Endothelial cell (in vitro differentiated cells): ENCODE measurements around the gene CDO1. TPM values are rescaled to one million over a fixed set of nuclear protein-coding genes. Genes with fewer than 3 reads are reported as not detected.
A peak's percentile ranks its signal among the peaks of the same experiment; 100 is the strongest.

Experiments used
- DNase-seq: peaks from one replicate; pipeline ENCODE4 v3.0.0; 2021; ENCODE audit warnings: low spot score
- H3K27ac Mint-ChIP-seq: one replicate; pipeline ENCODE4 v1.8.0; 2021; ENCODE audit warnings: mixed read lengths, inconsistent platforms; ENCODE audit not compliant: unreplicated experiment
- H3K27me3 Mint-ChIP-seq: one replicate; pipeline ENCODE4 v1.8.0; 2021; ENCODE audit warnings: mild to moderate bottlenecking, moderate library complexity, mixed read lengths, inconsistent platforms; ENCODE audit not compliant: unreplicated experiment
- H3K36me3 Mint-ChIP-seq: one replicate; pipeline ENCODE4 v1.8.0; 2021; ENCODE audit warnings: mild to moderate bottlenecking, low read depth, mixed read lengths, inconsistent platforms; ENCODE audit not compliant: unreplicated experiment
- H3K4me1 Mint-ChIP-seq: one replicate; pipeline ENCODE4 v1.8.0; 2021; ENCODE audit warnings: mild to moderate bottlenecking, mixed read lengths, inconsistent platforms; ENCODE audit not compliant: unreplicated experiment
- H3K4me3 Mint-ChIP-seq: one replicate; pipeline ENCODE4 v1.8.0; 2021; ENCODE audit warnings: mild to moderate bottlenecking, mixed read lengths, inconsistent platforms; ENCODE audit not compliant: unreplicated experiment
- H3K9me3 Mint-ChIP-seq: one replicate; pipeline ENCODE4 v1.8.0; 2021; ENCODE audit warnings: mixed read lengths, inconsistent platforms; ENCODE audit not compliant: unreplicated experiment
- total RNA-seq: library from RNA; stranded (reverse); fragmentation: NEBNext Ultra II Directional; extraction: Animal tissue kit (Norgen Biotek cat#: 25700); gene quantifications from one replicate; pipeline ENCODE4 v1.2.1, GENCODE V29; 2021; ENCODE audit not compliant: unreplicated experiment
- TF ChIP-seq, protein P1 (sequence below): fragments of 200-600 bp; sonication (generic); IDR thresholded peaks from one replicate; pipeline ENCODE4 v1.5.0; 2021; ENCODE audit warnings: antibody characterized with exemption; ENCODE audit not compliant: unreplicated experiment

CDO1 gene
- total RNA-seq, 1 donor from 2014 or later, result 2.9 TPM

DNA sequence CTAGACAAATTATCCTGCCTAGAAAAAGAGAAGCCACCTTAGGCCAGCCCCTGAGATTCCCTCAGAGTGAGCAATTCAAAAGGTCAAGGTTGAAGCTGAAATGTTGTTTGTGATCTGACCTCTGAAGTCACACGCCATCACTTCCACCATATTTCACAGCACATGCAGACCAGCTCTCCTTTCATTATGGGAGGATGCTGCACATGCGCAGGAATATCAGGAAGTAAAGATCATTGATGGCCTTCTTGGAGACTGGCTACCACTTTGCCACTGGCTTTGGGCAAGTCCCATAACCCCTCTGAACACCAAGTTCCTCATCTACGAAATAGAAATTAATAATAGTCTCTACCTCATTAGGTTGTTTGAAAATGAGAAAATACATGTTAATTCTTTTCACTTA, 39.5 kb downstream of the CDO1 start:
- no peak for DNase-seq
- H3K4me3 Mint-ChIP-seq, result no peak overlapping the region
- H3K36me3 Mint-ChIP-seq, result no peaks in the 10 kb centered on the region
- no peaks in the 10 kb centered on the region for H3K27me3 Mint-ChIP-seq
- no peak overlapping the region for H3K27ac Mint-ChIP-seq
- TF ChIP-seq, protein P1, sequence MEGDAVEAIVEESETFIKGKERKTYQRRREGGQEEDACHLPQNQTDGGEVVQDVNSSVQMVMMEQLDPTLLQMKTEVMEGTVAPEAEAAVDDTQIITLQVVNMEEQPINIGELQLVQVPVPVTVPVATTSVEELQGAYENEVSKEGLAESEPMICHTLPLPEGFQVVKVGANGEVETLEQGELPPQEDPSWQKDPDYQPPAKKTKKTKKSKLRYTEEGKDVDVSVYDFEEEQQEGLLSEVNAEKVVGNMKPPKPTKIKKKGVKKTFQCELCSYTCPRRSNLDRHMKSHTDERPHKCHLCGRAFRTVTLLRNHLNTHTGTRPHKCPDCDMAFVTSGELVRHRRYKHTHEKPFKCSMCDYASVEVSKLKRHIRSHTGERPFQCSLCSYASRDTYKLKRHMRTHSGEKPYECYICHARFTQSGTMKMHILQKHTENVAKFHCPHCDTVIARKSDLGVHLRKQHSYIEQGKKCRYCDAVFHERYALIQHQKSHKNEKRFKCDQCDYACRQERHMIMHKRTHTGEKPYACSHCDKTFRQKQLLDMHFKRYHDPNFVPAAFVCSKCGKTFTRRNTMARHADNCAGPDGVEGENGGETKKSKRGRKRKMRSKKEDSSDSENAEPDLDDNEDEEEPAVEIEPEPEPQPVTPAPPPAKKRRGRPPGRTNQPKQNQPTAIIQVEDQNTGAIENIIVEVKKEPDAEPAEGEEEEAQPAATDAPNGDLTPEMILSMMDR, result no peak
- no peaks in the 10 kb centered on the region for H3K9me3 Mint-ChIP-seq
- no peaks in the 10 kb centered on the region for H3K4me1 Mint-ChIP-seq

- H3K4me3 Mint-ChIP-seq, result no peak overlapping the region
- H3K36me3 Mint-ChIP-seq, result no peaks in the 10 kb centered on the region
- H3K27ac Mint-ChIP-seq, result no peak overlapping the region
- no peaks in the 10 kb centered on the region for H3K9me3 Mint-ChIP-seq
- TF ChIP-seq, protein P1, result no peak
- no peaks in the 10 kb centered on the region for H3K27me3 Mint-ChIP-seq
- H3K4me1 Mint-ChIP-seq, result no peaks in the 10 kb centered on the region
- no peak for DNase-seq
These were observed 40.5 kb downstream of the CDO1 start for GRCh38 chr5:115775999-115776398.

DNA sequence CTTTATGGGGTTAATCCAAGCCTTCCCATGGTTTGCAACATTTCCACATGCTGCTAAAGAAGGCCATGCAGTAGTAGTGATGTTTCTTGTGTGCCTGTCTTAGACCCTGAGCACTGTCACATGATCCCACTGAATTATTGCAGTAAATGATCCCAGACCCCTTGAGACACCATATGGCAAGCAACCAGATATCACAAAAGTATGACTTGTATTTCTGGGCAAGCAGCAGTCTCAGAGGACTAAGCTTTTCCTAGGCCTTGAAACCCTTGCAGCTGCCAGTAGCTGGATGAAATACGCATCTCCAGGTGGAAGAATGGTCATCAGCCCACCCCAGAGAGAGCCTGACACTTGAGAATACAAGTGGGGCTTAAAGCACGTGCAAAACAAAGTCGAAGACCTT, 41.8 kb downstream of the CDO1 start:
- Mint-ChIP-seq H3K4me3 (no peak overlapping the region), H3K4me1 (no peaks in the 10 kb centered on the region), H3K27ac (no peak overlapping the region), H3K9me3 (no peaks in the 10 kb centered on the region), H3K27me3 (no peaks in the 10 kb centered on the region), H3K36me3 (no peaks in the 10 kb centered on the region)
- TF ChIP-seq, protein P1, result no peak
- DNase-seq, result no peak

- Mint-ChIP-seq H3K27ac (no peak overlapping the region), H3K4me3 (no peak overlapping the region)
- TF ChIP-seq, protein P1, result no peak
These were observed 43.6 kb downstream of the CDO1 start for GRCh38 chr5:115772731-115773475.

DNA sequence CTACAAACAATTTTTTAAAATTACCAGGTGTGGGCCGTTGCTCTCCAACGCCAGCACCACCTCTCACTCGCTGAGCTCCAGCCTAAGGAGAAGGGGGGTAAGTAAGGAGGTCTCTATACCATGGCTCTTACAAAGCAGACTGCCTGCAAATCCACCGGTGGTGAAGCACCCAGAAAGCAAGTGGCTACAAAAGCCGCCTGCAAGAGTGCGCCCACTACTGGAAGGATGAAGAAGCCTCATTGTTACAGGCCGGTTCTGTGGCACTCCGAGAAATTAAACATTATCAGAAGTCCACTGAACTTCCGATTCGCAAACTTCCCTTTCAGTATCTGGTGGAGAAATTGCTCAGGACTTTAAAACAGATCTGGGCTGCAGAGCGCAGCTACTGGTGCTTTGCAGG, 46.0 kb downstream of the CDO1 start:
- Mint-ChIP-seq H3K27ac (no peak overlapping the region), H3K27me3 (no peaks in the 10 kb centered on the region), H3K36me3 (no peaks in the 10 kb centered on the region), H3K4me3 (no peak overlapping the region), H3K9me3 (no peaks in the 10 kb centered on the region), H3K4me1 (no peaks in the 10 kb centered on the region)
- TF ChIP-seq, protein P1, result peak; percentile 73
- peak; percentile 43 for DNase-seq

More at GRCh38 chr5:115772731-115773475, 43.6 kb downstream of the CDO1 start:
- H3K36me3 Mint-ChIP-seq, result no peaks in the 10 kb centered on the region
- no peak for DNase-seq
- no peaks in the 10 kb centered on the region for H3K4me1 Mint-ChIP-seq
- no peaks in the 10 kb centered on the region for H3K27me3 Mint-ChIP-seq
- no peaks in the 10 kb centered on the region for H3K9me3 Mint-ChIP-seq
